Esophagus squamous epithelium (tissue), 4 donors: Measurements from ENCODE around the gene NBPF15.
"Not testable (repeated sequence)": the region's sequence is repeated elsewhere in the genome, so short reads cannot be mapped to it uniquely, and the experiment has no call there.

Source experiments
- POLR2A ChIP-seq, 4 donors: fragments of 450-650 bp; IDR thresholded peaks; one replicate each; pipeline ENCODE4 v1.6.1; 2017; ENCODE audit warnings: antibody characterized with exemption in 4 of 4, mild to moderate bottlenecking in 4 of 4, moderate library complexity in 3 of 4
- TF ChIP-seq, protein P1 (sequence below), 6 experiments: fragments of 450-650 bp in 4 of 6; fragments of 200-600 bp in 2 of 6; sonication (generic) in 2 of 6; IDR thresholded peaks; one replicate each; pipeline ENCODE4 v1.5.1; 2016 to 2019; ENCODE audit warnings: antibody characterized with exemption in 6 of 6, mild to moderate bottlenecking in 4 of 6, moderate library complexity in 4 of 6

DNA sequence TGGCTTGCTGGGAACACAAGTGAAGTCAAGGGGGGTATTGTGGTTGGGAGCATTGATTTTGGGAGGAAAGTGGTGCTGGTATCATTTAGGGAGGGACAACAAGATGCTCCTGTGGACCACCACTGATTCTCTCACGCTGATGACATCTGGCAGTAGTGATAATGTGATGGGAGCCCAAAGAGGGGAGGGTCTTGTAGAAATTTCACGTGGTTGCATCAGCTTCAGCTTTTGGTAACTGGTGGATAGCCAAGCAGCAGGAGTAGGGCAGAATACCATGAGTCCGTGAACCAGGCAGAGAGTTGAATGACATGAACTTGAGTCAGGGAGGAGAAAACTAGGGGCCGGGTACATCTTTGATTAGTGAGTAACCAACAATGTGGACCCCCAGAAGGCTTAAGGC, 32.7 kb upstream of the NBPF15 start:
- TF ChIP-seq POLR2A (IDR thresholded peaks at IDR 0.05): not testable (repeated sequence)
- TF ChIP-seq, protein P1, sequence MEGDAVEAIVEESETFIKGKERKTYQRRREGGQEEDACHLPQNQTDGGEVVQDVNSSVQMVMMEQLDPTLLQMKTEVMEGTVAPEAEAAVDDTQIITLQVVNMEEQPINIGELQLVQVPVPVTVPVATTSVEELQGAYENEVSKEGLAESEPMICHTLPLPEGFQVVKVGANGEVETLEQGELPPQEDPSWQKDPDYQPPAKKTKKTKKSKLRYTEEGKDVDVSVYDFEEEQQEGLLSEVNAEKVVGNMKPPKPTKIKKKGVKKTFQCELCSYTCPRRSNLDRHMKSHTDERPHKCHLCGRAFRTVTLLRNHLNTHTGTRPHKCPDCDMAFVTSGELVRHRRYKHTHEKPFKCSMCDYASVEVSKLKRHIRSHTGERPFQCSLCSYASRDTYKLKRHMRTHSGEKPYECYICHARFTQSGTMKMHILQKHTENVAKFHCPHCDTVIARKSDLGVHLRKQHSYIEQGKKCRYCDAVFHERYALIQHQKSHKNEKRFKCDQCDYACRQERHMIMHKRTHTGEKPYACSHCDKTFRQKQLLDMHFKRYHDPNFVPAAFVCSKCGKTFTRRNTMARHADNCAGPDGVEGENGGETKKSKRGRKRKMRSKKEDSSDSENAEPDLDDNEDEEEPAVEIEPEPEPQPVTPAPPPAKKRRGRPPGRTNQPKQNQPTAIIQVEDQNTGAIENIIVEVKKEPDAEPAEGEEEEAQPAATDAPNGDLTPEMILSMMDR (IDR thresholded peaks at IDR 0.05): not testable (repeated sequence)
